K562 (cell line): ENCODE data around the gene ATP13A2. TPM values are rescaled to one million over a fixed set of nuclear protein-coding genes. Genes with fewer than 3 reads are reported as not detected.

ENCODE experiments used
- CBX3 ChIP-seq, 2 experiments: IDR thresholded peaks; 1 replicate in 1 of 2; 2 replicates in 1 of 2; pipeline ENCODE4 v1.6.1; 2012; ENCODE audit warnings: inconsistent platforms in 2 of 2, low read length in 2 of 2, borderline replicate concordance in 1 of 2, control low read depth in 1 of 2
- ERF ChIP-seq: fragments of 450-650 bp; formaldehyde crosslinking; IDR thresholded peaks from 2 replicates; pipeline ENCODE4 v1.4.0; 2020; ENCODE audit warnings: mild to moderate bottlenecking, mixed read lengths
- IRF1 ChIP-seq: sonication (generic); formaldehyde crosslinking; IDR thresholded peaks from 2 replicates; pipeline ENCODE4 v1.8.0; 2022; ENCODE audit warnings: missing genetic modification reagents, mild to moderate bottlenecking, borderline replicate concordance
- MED1 ChIP-seq: sonication (generic); formaldehyde crosslinking; IDR thresholded peaks from 2 replicates; pipeline ENCODE4 v1.8.1; 2023; ENCODE audit warnings: missing genetic modification reagents, borderline replicate concordance
- POLR2A ChIP-seq: fragments of 450-650 bp; conservative IDR thresholded peaks from 2 replicates; pipeline ENCODE4 v1.6.1; 2016
- RHOXF2B ChIP-seq: fragments of 250-450 bp; sonication (Bioruptor Pico); conservative IDR thresholded peaks from 2 replicates; pipeline ENCODE4 v1.5.1; 2021
- SIN3A ChIP-seq, 2 experiments: fragments of 150-350 bp in 1 of 2; IDR thresholded peaks; 2 replicates each; pipeline ENCODE4 v1.6.1; 2011 to 2016; ENCODE audit warnings: borderline replicate concordance in 2 of 2, low read depth in 2 of 2, low read length in 2 of 2, mild to moderate bottlenecking in 2 of 2, moderate library complexity in 2 of 2; ENCODE audit not compliant: control insufficient read depth in 1 of 2
- TRIM28 ChIP-seq: fragments of 450-650 bp; IDR thresholded peaks from 2 replicates; pipeline ENCODE4 v1.6.1; 2017
- ZC3H8 ChIP-seq: fragments of 450-650 bp; IDR thresholded peaks from 2 replicates; pipeline ENCODE4 v1.6.1; 2017
- polyA plus RNA-seq, 8 experiments: library from polyadenylated mRNA; depleted of rRNA in 4 of 8; stranded (reverse) in 5 of 8; unstranded in 3 of 8; fragments of >200 nt; fragmentation: Nextera tagmentation in 2 of 8; fragmentation: Illumina TruSeq in 1 of 8; extraction: Ambion mirVana in 2 of 8; extraction: Trizol in 1 of 8; gene quantifications; 2 replicates each; pipeline versions ENCODE4 v1.2.1 to v1.2.3, GENCODE V29; 2011 to 2014; ENCODE audit warnings: inconsistent platforms in 1 of 8, missing spikeins in 1 of 8
- total RNA-seq, 7 experiments: library from RNA; depleted of rRNA in 6 of 7; stranded (reverse); fragments of >200 nt in 6 of 7; fragmentation: Illumina TruSeq in 2 of 7; extraction: Trizol in 2 of 7; gene quantifications; 2 replicates each; pipeline versions ENCODE4 v1.2.1 to v1.2.3, GENCODE V29; 2011 to 2021; ENCODE audit warnings: low replicate concordance in 1 of 7
- TF ChIP-seq, protein P1 (sequence below): fragments of 450-650 bp; IDR thresholded peaks from 2 replicates; pipeline ENCODE4 v1.6.1; 2014; ENCODE audit warnings: low read depth, mild to moderate bottlenecking, moderate library complexity, borderline replicate concordance

Gene ATP13A2
- total and polyA plus RNA-seq, 9 of the 15 experiments (the other 6 are each of a cell fraction or from before 2014, with no cell fraction given) = 0.36 to 56.3 (median 16.3) TPM

GRCh38 chr1:17013491-17014320 lies 2.0 kb upstream of the ATP13A2 start (continued):
- TF ChIP-seq, protein P1, sequence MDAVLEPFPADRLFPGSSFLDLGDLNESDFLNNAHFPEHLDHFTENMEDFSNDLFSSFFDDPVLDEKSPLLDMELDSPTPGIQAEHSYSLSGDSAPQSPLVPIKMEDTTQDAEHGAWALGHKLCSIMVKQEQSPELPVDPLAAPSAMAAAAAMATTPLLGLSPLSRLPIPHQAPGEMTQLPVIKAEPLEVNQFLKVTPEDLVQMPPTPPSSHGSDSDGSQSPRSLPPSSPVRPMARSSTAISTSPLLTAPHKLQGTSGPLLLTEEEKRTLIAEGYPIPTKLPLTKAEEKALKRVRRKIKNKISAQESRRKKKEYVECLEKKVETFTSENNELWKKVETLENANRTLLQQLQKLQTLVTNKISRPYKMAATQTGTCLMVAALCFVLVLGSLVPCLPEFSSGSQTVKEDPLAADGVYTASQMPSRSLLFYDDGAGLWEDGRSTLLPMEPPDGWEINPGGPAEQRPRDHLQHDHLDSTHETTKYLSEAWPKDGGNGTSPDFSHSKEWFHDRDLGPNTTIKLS = no peak
- TF ChIP-seq ZC3H8 (no peak), IRF1 (CRISPR knock-in tag) (no peak), CBX3 (IDR thresholded peaks at IDR 0.05; ENCODE audit: borderline replicate concordance in 1 of 2, low read length in 2 of 2) (no peak), TRIM28 (no peak), SIN3A (IDR thresholded peaks at IDR 0.05; ENCODE audit: borderline replicate concordance in 2 of 2, control insufficient read depth in 1 of 2, low read depth in 2 of 2, low read length in 2 of 2) (no peak; a peak in 1 of 4 replicates), RHOXF2B (no peak), ERF (no peak), POLR2A (no peak), MED1 (CRISPR knock-in tag) (no peak)
- TF ChIP-seq, all 486 proteins: peak for 47
